IgD-negative memory B cell (primary cell): ENCODE measurements around the gene MOB1A. TPM values are rescaled to one million over a fixed set of nuclear protein-coding genes. Genes with fewer than 3 reads are reported as not detected.
"Not testable (repeated sequence)": the region's sequence is repeated elsewhere in the genome, so short reads cannot be mapped to it uniquely, and the experiment has no call there.

Experiments
- H3K27ac Mint-ChIP-seq, 3 donors: one replicate each; pipeline ENCODE4 v1.8.0; 2020 to 2022; ENCODE audit warnings: mild to moderate bottlenecking in 3 of 3, mixed read lengths in 3 of 3, moderate library complexity in 1 of 3
- H3K27me3 Mint-ChIP-seq: one replicate; pipeline ENCODE4 v1.8.0; 2021; ENCODE audit warnings: mixed read lengths
- H3K36me3 Mint-ChIP-seq: one replicate; pipeline ENCODE4 v1.8.0; 2020; ENCODE audit warnings: mild to moderate bottlenecking, mixed read lengths
- H3K4me1 Mint-ChIP-seq, 3 donors: one replicate each; pipeline ENCODE4 v1.8.0; 2020 to 2022; ENCODE audit warnings: mixed read lengths in 3 of 3, mild to moderate bottlenecking in 1 of 3
- H3K4me3 Mint-ChIP-seq, 4 donors: one replicate each; pipeline ENCODE4 v1.8.0; 2020 to 2022; ENCODE audit warnings: mild to moderate bottlenecking in 4 of 4, mixed read lengths in 4 of 4, moderate library complexity in 3 of 4
- H3K9me3 Mint-ChIP-seq, 3 donors: one replicate each; pipeline ENCODE4 v1.8.0; 2020 to 2021; ENCODE audit warnings: mixed read lengths in 3 of 3, mild to moderate bottlenecking in 1 of 3
- polyA plus RNA-seq: library from polyadenylated mRNA; unstranded; fragments of 300-500 nt; fragmentation: Illumina TruSeq; gene quantifications from one replicate; pipeline ENCODE4 v1.2.3, GENCODE V29; 2021

The MOB1A gene
- polyA plus RNA-seq, 1 donor from 2014 or later = 196 TPM

DNA sequence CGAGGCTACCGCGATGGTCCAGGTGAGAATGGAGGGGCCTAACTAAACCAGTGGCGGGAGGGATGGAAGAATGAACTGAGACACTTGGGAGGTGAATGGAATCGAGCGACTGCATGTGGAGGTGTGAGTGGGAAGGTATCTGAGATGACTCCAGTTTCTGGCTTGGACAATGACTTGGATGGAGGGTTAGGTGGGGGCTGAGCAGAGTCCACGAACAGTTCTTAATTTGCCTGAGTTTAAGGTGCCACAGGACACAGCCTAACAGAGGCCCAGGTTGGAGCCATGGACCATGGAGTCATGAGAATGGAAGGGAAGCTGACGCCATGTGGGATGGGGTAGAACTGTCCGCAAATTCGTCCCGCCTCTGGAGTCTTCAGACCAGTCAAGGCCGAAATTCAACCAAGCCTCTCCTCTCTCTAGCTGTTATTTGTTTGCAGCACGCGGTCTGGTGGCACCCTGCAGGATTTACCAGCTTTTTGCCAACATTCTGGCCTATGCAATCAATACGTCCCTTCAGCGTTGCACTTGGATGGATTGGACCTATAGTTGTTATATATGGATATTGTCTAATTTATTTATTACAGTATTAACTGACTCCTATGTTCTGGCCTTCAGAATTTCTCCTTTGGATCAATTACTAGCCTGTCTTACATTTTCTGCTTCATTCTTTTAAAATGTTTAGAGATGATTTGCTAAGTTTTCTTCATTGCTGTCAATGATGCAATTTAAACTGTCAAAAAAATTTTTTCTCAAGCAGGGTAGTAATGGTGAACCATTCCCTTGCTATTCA, 30.0 kb downstream of the MOB1A start:
- no peaks in the 10 kb centered on the region for H3K9me3 Mint-ChIP-seq
- no peak overlapping the region for H3K27ac Mint-ChIP-seq
- H3K36me3 Mint-ChIP-seq = no peaks in the 10 kb centered on the region
- H3K4me1 Mint-ChIP-seq = peaks cover 15 to 36% (median 16%) of the 10 kb centered on the region in 3 donors
- no peak overlapping the region for H3K4me3 Mint-ChIP-seq
- H3K27me3 Mint-ChIP-seq = no peaks in the 10 kb centered on the region

DNA sequence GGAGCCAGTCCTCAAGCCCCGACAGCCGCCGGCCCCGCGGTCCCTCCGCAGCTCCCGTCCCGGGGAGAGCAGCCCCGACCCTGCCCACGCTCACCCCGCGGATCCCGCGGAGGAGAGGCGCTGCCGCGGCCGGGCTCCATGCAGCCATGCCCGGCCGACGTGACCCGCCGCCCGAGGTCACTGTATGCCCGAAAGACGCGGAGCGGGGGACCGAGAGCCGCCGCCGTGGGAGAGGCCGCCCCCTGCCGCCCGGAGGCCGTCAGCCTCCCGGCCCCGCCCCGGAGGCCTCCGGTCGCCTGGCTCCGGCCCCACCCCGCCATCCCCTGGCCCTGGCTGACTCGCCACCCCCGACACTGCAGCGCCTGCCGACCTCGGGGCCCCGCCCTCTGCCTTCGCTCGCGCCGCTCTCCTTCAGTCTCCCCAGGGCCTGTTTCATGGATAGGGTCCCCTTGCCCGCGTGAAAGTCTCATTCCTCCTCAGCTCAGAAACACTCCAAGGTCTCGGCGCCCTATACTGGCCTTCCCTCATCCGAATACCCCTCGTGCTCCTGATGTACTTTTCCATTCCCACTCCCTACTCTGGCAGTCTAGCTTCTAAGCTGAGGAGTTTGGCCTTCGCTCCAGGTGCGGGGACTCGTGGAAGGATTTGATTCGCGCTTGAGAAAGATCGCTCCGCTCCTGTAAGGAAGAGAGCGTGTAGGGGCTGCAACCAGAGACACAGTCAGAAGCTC, 30.8 kb downstream of the MOB1A start, which contains the start of gene BOLA3:
BOLA3 (minus strand) TSS at position 186 of the 730 bp plus-strand sequence; CDS start at position 148, 38 bp downstream.
- H3K9me3 Mint-ChIP-seq = no peaks in the 10 kb centered on the region
- H3K27ac Mint-ChIP-seq = no peak within 1 kb of the TSS
- H3K4me3 Mint-ChIP-seq = no peak within 1 kb of the TSS
- H3K27me3 Mint-ChIP-seq = no peaks in the 10 kb centered on the region
- no peaks in the 10 kb centered on the region for H3K36me3 Mint-ChIP-seq
- H3K4me1 Mint-ChIP-seq = peaks cover 8 to 30% (median 9%) of the 10 kb centered on the region in 3 donors

DNA sequence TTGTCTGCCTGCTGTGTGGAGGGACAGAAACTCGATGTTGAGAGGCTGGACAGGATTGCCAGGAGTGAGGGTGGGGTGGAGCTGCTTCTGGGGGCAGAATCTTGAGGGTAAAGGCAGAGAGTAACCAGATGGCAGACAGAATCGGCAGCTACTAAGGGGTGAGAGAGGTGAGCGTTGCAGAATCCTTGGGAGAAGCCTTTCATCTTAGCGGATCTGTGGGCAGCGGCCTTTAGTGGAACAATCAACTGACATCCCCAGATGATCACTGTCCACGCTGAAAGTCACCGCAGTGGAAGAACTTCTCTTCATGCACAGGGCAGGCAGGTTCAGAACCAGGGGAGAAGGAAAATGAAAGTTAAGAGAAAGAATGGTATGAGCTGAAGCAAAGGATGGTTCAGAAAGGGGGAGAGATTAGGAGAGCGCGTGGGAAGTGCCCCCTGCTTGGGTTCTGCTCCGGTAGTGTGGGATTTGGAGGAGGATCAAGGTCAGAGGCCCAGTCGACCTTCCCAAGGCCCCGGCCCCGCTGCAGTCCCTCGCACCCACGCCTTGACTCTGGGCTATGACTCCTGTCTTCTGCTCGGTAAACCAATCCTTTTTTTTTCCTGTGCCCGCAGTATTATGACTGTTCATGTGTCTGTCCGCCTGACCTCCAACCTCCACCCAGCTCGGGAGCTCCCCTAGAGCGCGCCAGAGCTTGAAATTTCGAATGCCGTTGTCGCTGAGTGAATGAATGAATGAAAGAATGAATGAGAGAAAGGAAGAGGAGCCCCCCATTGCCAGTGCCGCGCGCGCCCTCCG, 31.6 kb downstream of the MOB1A start:
- H3K36me3 Mint-ChIP-seq = no peaks in the 10 kb centered on the region
- H3K9me3 Mint-ChIP-seq = no peaks in the 10 kb centered on the region
- H3K4me1 Mint-ChIP-seq = peaks cover 6 to 26% (median 7%) of the 10 kb centered on the region in 3 donors
- H3K4me3 Mint-ChIP-seq = no peak overlapping the region
- no peaks in the 10 kb centered on the region for H3K27me3 Mint-ChIP-seq
- no peak overlapping the region for H3K27ac Mint-ChIP-seq

DNA sequence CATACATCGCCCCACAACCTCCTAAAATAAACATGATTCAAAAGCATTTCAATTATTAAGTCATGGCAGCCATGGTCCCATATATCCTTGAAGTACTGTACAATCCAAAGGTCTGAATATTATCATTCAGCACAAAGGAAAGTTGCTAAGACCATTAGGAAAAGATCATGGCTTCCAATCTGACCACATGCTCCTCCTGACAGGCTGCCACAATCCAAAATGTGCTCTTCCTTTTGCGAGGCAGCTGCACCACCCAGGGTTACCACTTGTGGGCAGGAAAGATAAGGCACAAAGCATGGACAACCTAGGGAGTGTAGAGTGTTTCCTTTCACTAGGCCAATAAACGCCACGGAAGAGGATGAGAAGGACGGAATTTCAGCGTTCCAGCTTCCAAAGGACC, 36.3 kb downstream of the MOB1A start:
- Mint-ChIP-seq H3K27me3 (no peaks in the 10 kb centered on the region), H3K4me1 (peaks cover 0 to 4% (median 0%) of the 10 kb centered on the region in 3 donors), H3K36me3 (peaks cover 6% of the 10 kb centered on the region), H3K27ac (no peak overlapping the region), H3K4me3 (peak overlapping the region in 1 of 4 donors; percentile 60), H3K9me3 (no peaks in the 10 kb centered on the region)

DNA sequence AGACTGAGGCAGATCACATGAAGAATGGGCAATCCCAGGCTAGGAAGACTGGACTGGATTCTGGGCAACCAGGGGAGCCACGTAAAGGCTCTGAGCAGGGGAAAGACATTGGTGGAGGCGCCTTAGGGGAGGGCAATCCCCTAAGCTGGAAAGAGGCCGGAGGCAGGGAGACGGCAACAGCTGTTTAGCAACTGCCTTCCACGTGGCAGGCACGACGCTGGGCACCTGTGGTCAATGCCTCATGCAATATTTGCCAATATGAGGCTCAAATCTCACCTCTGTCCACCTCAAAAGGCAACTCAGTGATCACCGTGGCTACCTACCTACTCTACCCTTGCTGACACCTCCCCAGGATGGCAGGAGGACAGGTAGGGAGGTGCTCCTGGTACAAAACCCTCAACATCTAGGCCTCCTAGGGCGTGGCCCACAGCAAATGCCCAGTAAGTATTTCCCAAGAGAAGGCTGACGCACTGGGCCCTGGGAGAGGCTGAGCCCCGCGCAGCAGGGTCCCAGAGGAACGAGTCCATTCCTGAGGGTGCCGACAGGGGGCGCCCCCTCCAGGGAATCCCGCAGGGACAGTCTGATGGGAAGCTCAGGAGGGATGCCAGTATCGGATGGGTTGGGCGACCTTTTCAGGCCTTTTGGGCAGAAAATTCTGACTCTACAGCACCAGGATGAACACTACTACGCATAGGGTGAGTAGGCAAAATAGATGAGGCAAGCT, 39.9 kb downstream of the MOB1A start:
- Mint-ChIP-seq H3K27ac (no peak overlapping the region), H3K9me3 (no peaks in the 10 kb centered on the region), H3K36me3 (peaks cover 9% of the 10 kb centered on the region), H3K27me3 (no peaks in the 10 kb centered on the region), H3K4me1 (peaks cover 0 to 1% (median 0%) of the 10 kb centered on the region in 3 donors), H3K4me3 (no peak overlapping the region)

DNA sequence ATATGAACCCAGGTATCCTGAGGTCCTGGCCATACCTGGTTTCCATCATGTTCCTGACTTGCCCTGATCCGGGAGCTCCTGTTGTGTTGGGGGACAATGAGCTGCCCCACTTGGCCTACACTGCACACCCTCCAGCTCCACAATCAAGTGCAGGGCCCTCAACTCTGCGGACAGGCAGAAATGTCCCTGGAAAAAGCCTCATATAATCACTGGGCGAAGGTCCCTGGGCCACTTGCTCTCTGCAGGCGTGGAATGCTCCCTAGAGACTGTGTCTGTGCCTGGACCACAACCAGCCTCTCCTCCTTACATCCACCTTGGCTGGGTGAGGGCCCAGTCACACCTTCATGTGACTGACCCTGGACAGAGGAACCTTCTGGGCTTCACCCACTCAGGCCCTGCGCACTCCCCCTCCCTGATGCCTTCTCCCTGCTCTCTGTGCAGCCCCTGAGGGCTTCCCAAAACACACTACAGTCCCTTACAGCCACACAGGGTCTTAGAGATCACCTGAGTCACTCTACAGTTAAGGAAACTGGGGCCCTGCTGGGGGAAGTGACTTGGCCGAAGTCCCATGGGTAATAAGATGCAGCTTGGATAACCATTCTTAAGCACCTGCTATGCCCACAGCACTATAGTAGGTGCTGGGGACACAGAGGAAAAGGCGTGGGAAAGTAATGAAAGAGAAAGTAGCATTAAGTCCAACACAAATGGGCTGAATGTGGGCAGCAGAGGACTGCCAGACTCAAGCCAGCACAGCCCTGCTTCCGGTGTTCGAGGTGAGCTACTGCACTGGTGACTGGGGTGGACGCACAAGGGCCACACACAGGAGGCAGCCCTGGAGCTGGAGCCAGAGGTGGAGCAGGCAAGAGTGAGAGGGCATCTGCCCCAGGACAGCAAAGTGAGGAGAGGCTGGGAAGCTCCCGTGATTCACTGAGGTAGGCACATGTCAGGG, 40.8 kb downstream of the MOB1A start:
- no peaks in the 10 kb centered on the region for H3K9me3 Mint-ChIP-seq
- H3K4me1 Mint-ChIP-seq = peaks cover 0 to 1% (median 0%) of the 10 kb centered on the region in 3 donors
- peaks cover 9% of the 10 kb centered on the region for H3K36me3 Mint-ChIP-seq
- H3K4me3 Mint-ChIP-seq = no peak overlapping the region
- H3K27me3 Mint-ChIP-seq = no peaks in the 10 kb centered on the region
- peak overlapping the region in 1 of 3 donors; percentile 89 for H3K27ac Mint-ChIP-seq

DNA sequence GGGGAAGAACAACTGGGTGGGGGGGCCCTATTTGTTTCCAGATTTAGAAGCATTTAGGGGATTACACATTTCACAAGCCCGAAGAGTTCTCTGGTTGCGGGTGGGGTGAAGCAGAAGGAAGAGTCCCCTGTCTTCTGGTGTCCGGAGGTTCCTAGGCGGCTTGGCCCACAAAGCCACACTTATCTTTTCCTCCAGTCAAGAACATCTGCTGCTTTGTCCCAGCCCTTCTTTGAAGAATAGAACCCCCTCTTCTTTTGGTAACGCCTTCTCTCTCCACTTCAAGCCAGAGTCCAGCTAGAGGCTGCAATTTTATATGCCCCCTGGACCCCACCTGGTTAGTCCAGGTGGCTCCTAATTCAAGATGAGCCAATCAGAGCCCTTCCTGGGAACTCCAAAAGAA, 46.8 kb downstream of the MOB1A start:
- H3K27ac Mint-ChIP-seq = no peak overlapping the region
- no peaks in the 10 kb centered on the region for H3K4me1 Mint-ChIP-seq
- no peaks in the 10 kb centered on the region for H3K9me3 Mint-ChIP-seq
- H3K36me3 Mint-ChIP-seq = peaks cover 4% of the 10 kb centered on the region
- no peak overlapping the region for H3K4me3 Mint-ChIP-seq
- H3K27me3 Mint-ChIP-seq = no peaks in the 10 kb centered on the region

DNA sequence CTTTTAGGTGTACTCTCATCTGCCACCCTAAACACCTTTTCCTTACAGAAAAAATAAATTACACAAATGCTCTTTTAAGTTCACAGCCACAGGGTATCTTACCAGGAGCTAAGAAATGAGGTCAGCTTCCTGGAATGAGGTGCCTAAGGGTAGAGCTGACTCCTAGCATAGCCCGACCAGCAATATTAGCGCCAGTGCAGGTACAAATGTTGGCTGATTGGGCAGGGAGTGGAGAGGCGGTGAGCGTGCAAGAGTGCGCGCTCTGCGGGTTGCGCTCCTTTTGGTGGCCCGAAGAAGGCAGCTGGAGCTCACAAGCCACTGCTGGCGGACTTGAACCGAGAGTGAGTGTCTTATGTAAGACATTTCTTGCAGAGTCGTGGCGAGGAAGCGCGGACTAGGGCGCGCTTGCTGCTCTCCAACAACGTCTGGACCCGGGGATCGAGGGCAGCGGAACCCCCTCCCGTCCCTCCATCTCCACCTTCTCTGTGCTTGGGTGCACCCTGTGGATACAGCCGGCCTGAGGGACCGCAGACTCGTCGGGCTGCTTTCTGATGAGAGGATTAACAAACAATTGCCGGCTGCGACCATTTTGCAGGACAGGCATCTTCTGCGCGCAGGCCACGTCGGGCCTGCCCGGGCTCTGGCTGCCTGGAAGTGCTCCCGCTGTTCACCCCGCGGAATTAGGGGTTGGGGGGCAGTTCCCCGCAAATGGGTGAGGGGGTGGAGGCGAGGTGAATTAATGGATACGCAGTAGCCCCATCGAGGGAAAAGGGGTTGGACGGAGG, 48.3 kb downstream of the MOB1A start:
- no peaks in the 10 kb centered on the region for H3K27me3 Mint-ChIP-seq
- peaks cover 4% of the 10 kb centered on the region for H3K36me3 Mint-ChIP-seq
- H3K4me3 Mint-ChIP-seq = no peak overlapping the region
- no peaks in the 10 kb centered on the region for H3K4me1 Mint-ChIP-seq
- no peaks in the 10 kb centered on the region for H3K9me3 Mint-ChIP-seq
- no peak overlapping the region for H3K27ac Mint-ChIP-seq

DNA sequence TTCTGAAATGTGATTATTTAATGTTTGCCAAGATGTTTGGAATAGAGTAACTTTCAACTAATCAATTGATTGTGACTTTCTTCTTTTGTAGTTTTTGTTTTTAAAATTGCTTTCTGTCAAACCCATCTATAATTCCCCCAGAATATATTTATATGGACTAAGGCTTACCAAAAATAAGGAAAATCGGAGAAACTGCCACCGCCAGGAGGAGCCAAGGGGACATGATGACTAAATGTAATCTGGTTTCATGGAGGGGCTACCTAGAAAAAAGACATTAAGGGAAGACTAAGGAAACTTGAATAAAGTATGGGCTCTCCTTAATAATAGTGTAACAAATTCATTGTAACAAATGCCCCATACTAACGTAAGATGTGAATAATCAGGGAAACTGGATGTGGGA, 50.5 kb downstream of the MOB1A start:
- Mint-ChIP-seq H3K27me3 (no peaks in the 10 kb centered on the region), H3K27ac (no peak overlapping the region), H3K9me3 (no peaks in the 10 kb centered on the region), H3K36me3 (no peaks in the 10 kb centered on the region), H3K4me3 (no peak overlapping the region), H3K4me1 (no peaks in the 10 kb centered on the region)

DNA sequence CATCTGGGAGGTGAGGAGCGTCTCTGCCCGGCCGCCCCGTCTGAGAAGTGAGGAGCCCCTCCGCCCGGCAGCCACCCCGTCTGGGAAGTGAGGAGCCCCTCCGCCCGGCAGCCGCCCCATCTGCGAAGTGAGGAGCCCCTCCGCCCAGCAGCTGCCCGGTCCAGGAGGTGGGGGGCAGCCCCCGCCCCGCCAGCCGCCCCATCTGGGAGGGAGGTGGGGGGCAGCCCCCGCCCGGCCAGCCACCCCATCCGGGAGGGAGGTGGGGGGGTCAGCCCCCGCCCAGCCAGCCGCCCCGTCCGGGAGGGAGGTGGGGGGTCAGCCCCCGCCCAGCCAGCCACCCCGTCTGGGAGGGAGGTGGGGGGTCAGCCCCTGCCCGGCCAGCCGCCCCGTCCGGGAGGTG, 54.7 kb downstream of the MOB1A start:
- H3K4me3 Mint-ChIP-seq, H3K4me1 Mint-ChIP-seq, H3K9me3 Mint-ChIP-seq, H3K27me3 Mint-ChIP-seq, H3K27ac Mint-ChIP-seq, H3K36me3 Mint-ChIP-seq: not testable (repeated sequence)

DNA sequence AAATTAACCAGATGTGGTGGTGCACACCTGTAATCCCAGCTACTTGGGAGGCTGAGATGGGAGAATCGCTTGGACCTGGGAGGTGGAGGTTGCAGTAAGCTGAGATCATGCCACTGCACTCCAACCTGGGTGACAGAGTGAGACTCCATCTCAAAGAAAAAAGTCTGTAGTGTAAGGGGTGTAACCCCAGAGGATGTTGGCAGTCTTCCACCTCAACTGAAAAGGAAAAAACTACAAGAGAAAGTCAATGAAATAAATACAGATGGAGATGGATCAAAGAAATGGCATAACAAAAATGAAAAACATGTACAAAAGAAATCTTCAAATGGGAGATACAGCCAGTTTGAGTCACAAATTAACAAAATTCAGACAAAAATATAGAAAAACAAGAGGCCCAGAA, 56.8 kb downstream of the MOB1A start:
- not testable (repeated sequence) for H3K4me1 Mint-ChIP-seq, H3K27me3 Mint-ChIP-seq, H3K9me3 Mint-ChIP-seq, H3K36me3 Mint-ChIP-seq
- Mint-ChIP-seq H3K27ac (peak overlapping the region in 1 of 3 donors; percentile 74), H3K4me3 (peak overlapping the region in 2 of 4 donors; percentile 41 to 92)

DNA sequence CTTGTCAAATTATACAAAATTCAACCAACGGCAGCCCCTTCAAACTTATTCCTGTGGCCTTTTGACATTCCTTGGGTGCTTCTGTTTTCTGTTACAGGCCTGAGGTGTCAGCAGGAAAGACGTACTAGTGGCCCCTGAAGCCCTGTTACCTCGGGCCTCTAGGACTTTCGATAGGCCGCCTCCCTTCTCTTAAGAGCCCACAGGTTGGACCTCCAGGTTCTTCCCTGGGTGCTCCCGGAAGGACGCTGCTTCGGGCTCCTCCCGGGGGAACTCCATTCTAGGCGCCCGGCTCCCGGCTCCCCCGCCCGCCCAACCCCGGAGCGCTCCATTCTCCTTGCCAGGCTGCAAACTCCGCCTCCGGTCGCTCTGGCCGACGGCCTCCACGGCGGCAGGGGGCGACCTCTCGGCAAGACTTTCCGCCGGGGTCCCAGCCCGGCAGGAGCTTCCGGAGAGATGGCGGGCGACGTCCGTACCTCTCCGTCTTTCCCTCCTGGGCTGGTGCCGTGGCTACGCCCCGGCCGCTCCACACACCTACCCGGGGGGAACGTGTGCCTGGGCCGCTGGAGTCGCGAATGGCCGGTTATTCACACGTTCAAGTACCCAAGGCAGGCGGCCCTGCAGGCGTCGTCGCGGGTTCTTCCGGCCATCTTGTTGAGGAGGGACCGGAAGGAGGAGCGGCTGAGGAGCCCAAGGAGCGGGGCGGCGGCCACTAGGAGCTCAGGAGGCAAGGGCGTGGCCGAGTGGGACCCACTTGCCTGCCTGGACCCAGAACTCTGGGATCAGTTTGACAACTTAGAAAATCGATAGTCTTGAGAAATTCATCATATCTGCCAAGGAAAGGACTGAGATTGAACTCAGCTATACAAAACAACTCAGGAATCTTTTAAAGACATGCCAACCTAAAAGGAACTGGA, 58.5 kb downstream of the MOB1A start:
- H3K4me1 Mint-ChIP-seq = peaks cover 5 to 8% (median 7%) of the 10 kb centered on the region in 3 donors
- peak overlapping the region; percentile 74 to 96 (median 87) for H3K27ac Mint-ChIP-seq
- H3K4me3 Mint-ChIP-seq = peak overlapping the region; percentile 89 to 96 (median 93)
- peaks cover 1% of the 10 kb centered on the region for H3K36me3 Mint-ChIP-seq
- H3K9me3 Mint-ChIP-seq = peaks cover 0 to 5% (median 5%) of the 10 kb centered on the region in 3 donors
- peaks cover 1% of the 10 kb centered on the region for H3K27me3 Mint-ChIP-seq
